KBM-7 (cell line): ENCODE results near the gene DUSP22.
A peak's percentile ranks its signal among the peaks of the same experiment; 100 is the strongest.

Source experiments
- DNase-seq: peaks from one replicate; pipeline ENCODE4 v3.0.0-alpha.2; 2015
- in situ Hi-C: fragments of 300-500 bp; cut with MboI; formaldehyde crosslinking; loops from 2 replicates; pipeline ENCODE4 v1.14.3; 2020; ENCODE audit warnings: low sequenced_read_pairs, low pct_unique_long_range_greater_than_20kb, mixed read lengths

The DUSP22 gene

GRCh38 chr6:294656-295565 is 2.6 kb downstream of the DUSP22 start:
- no peak for DNase-seq

GRCh38 chr6:296151-297122 is 4.2 kb downstream of the DUSP22 start:
- in situ Hi-C loops = no loop called here
- peak; percentile 74 for DNase-seq

More at GRCh38 chr6:294656-295565, 2.6 kb downstream of the DUSP22 start:
- in situ Hi-C loops = no loop called here

- peak; percentile 65 for DNase-seq
- in situ Hi-C loops = no loop called here
These were observed 5.4 kb downstream of the DUSP22 start for GRCh38 chr6:297571-298232.

GRCh38 chr6:298233-299103 is 6.2 kb downstream of the DUSP22 start:
- DNase-seq = peak; percentile 95
- in situ Hi-C loops = no loop called here

GRCh38 chr6:299104-299980 is 7.1 kb downstream of the DUSP22 start:
- DNase-seq = no peak
- in situ Hi-C loops = no loop called here

- DNase-seq = no peak
- in situ Hi-C loops = no loop called here
These were observed 7.7 kb downstream of the DUSP22 start for GRCh38 chr6:300026-300425.

GRCh38 chr6:300494-301198 is 8.4 kb downstream of the DUSP22 start:
- no peak for DNase-seq
- in situ Hi-C loops = no loop called here

GRCh38 chr6:301526-301925 is 9.2 kb downstream of the DUSP22 start:
- no peak for DNase-seq
- in situ Hi-C loops = no loop called here

GRCh38 chr6:301929-302705 is 9.8 kb downstream of the DUSP22 start:
- DNase-seq = no peak
- in situ Hi-C loops = no loop called here

GRCh38 chr6:302760-303159 is 10.5 kb downstream of the DUSP22 start:
- in situ Hi-C loops = no loop called here

GRCh38 chr6:303263-303662 is 11.0 kb downstream of the DUSP22 start:
- in situ Hi-C loops = no loop called here

More at GRCh38 chr6:302760-303159, 10.5 kb downstream of the DUSP22 start:
- no peak for DNase-seq

GRCh38 chr6:303948-304558 is 11.8 kb downstream of the DUSP22 start:
- no peak for DNase-seq
- in situ Hi-C loops = no loop called here

More at GRCh38 chr6:303263-303662, 11.0 kb downstream of the DUSP22 start:
- DNase-seq = no peak

GRCh38 chr6:304833-305370 is 12.6 kb downstream of the DUSP22 start:
- in situ Hi-C loops = no loop called here
- no peak for DNase-seq

GRCh38 chr6:305371-306206 is 13.3 kb downstream of the DUSP22 start:
- in situ Hi-C loops = no loop called here
- no peak for DNase-seq

- in situ Hi-C loops = no loop called here
These were observed 14.4 kb downstream of the DUSP22 start for GRCh38 chr6:306641-307061.

More at GRCh38 chr6:306641-307061, 14.4 kb downstream of the DUSP22 start:
- DNase-seq = no peak
